ENCODE results near the gene WIZ.
"Not testable (repeated sequence)": the region's sequence is repeated elsewhere in the genome, so short reads cannot be mapped to it uniquely, and the experiment has no call there.

The WIZ gene

GRCh38 chr19:15449620-15450527 is at the start of gene WIZ:
Gene WIZ, minus strand, starts transcription at chr19:15449956. Its CDS starts 1,649 bp downstream, at chr19:15448307.
- no peak for DNase-seq (ENCODE audit: low read depth)

- DNase-seq (ENCODE audit: low read depth), result no peak
Observed at GRCh38 chr19:15498910-15499309, 49.2 kb upstream of the WIZ start.

- DNase-seq (ENCODE audit: low read depth), result no peak
Observed at GRCh38 chr19:15498156-15498858, 48.6 kb upstream of the WIZ start.

GRCh38 chr19:15495151-15495550 is 45.4 kb upstream of the WIZ start:
- no peak for DNase-seq (ENCODE audit: low read depth)

- no peak for DNase-seq (ENCODE audit: low read depth)
Observed at GRCh38 chr19:15488489-15489226, 38.9 kb upstream of the WIZ start.

- DNase-seq (ENCODE audit: low read depth), result no peak
Observed at GRCh38 chr19:15487038-15487437, 37.3 kb upstream of the WIZ start.

- DNase-seq (ENCODE audit: low read depth), result not testable (repeated sequence)
Observed at GRCh38 chr19:15485768-15486167, 36.0 kb upstream of the WIZ start.

- not testable (repeated sequence) for DNase-seq (ENCODE audit: low read depth)
Observed at GRCh38 chr19:15480996-15481395, 31.2 kb upstream of the WIZ start.

- no peak for DNase-seq (ENCODE audit: low read depth)
Observed at GRCh38 chr19:15479391-15480345, 29.9 kb upstream of the WIZ start, which contains the start of gene PGLYRP2. Gene PGLYRP2, minus strand, starts transcription at chr19:15479501. Its CDS starts 130 bp downstream, at chr19:15479371.

- DNase-seq (ENCODE audit: low read depth), result no peak
Observed at GRCh38 chr19:15476325-15476724, 26.6 kb upstream of the WIZ start.

- DNase-seq (ENCODE audit: low read depth), result no peak
Observed at GRCh38 chr19:15475611-15476010, 25.9 kb upstream of the WIZ start.

- DNase-seq (ENCODE audit: low read depth), result no peak
Observed at GRCh38 chr19:15475169-15475568, 25.4 kb upstream of the WIZ start.

GRCh38 chr19:15473821-15474220 is 24.1 kb upstream of the WIZ start:
- not testable (repeated sequence) for DNase-seq (ENCODE audit: low read depth)

- DNase-seq (ENCODE audit: low read depth), result no peak
Observed at GRCh38 chr19:15471639-15472101, 21.9 kb upstream of the WIZ start.

GRCh38 chr19:15469513-15470297 is 19.9 kb upstream of the WIZ start:
- DNase-seq (ENCODE audit: low read depth), result no peak

GRCh38 chr19:15468675-15469512 is 19.1 kb upstream of the WIZ start:
- no peak for DNase-seq (ENCODE audit: low read depth)

- DNase-seq (ENCODE audit: low read depth), result no peak
Observed at GRCh38 chr19:15467734-15468214, 18.0 kb upstream of the WIZ start.

GRCh38 chr19:15466851-15467733 is 17.3 kb upstream of the WIZ start:
- peak; percentile 61 for DNase-seq (ENCODE audit: low read depth)
